COLO668 (cell line): ENCODE data around the gene SQOR.

Source experiments
- DNase-seq: peaks from one replicate; lab custom pipeline; 2025; ENCODE audit not compliant: unreplicated experiment; lab: John Stamatoyannopoulos, UW

Gene SQOR

GRCh38 chr15:45657764-45658545, 23.1 kb downstream of the SQOR start:
- DNase-seq = no peak

- DNase-seq = no peak
Measured at GRCh38 chr15:45660231-45660979, 25.6 kb downstream of the SQOR start.

- no peak for DNase-seq
Measured at GRCh38 chr15:45662375-45662774, 27.5 kb downstream of the SQOR start.

GRCh38 chr15:45664451-45664850, 29.6 kb downstream of the SQOR start:
- DNase-seq = no peak

GRCh38 chr15:45665261-45665660, 30.4 kb downstream of the SQOR start:
- no peak for DNase-seq

GRCh38 chr15:45666119-45666875, 31.5 kb downstream of the SQOR start:
- DNase-seq = no peak

- DNase-seq = no peak
Measured at GRCh38 chr15:45667002-45667401, 32.2 kb downstream of the SQOR start.

- no peak for DNase-seq
Measured at GRCh38 chr15:45668386-45668785, 33.6 kb downstream of the SQOR start.

- no peak for DNase-seq
Measured at GRCh38 chr15:45669422-45669821, 34.6 kb downstream of the SQOR start.

- no peak for DNase-seq
Measured at GRCh38 chr15:45670091-45670490, 35.3 kb downstream of the SQOR start.

- DNase-seq = no peak
Measured at GRCh38 chr15:45670511-45670910, 35.7 kb downstream of the SQOR start.

GRCh38 chr15:45674677-45675076, 39.8 kb downstream of the SQOR start:
- no peak for DNase-seq

GRCh38 chr15:45677797-45678196, 43.0 kb downstream of the SQOR start:
- no peak for DNase-seq

GRCh38 chr15:45678459-45679178, 43.8 kb downstream of the SQOR start:
- no peak for DNase-seq

GRCh38 chr15:45684533-45684932, 49.7 kb downstream of the SQOR start:
- no peak for DNase-seq

- no peak for DNase-seq
Measured at GRCh38 chr15:45689616-45690015, 54.8 kb downstream of the SQOR start.

GRCh38 chr15:45690581-45691260, 55.9 kb downstream of the SQOR start:
- DNase-seq = no peak

GRCh38 chr15:45701108-45701507, 66.3 kb downstream of the SQOR start:
- DNase-seq = no peak

GRCh38 chr15:45702041-45702440, 67.2 kb downstream of the SQOR start:
- no peak for DNase-seq

- no peak for DNase-seq
Measured at GRCh38 chr15:45703670-45704328, 69.0 kb downstream of the SQOR start.
